ENCODE data around the gene BATF2. TPM values are rescaled to one million over a fixed set of nuclear protein-coding genes. Genes with fewer than 3 reads are reported as not detected.
"Not testable (repeated sequence)": the region's sequence is repeated elsewhere in the genome, so short reads cannot be mapped to it uniquely, and the experiment has no call there.

Gene BATF2
- total and polyA plus RNA-seq, 12 donors, result 0.66 to 31.8 (median 1.7) TPM

DNA sequence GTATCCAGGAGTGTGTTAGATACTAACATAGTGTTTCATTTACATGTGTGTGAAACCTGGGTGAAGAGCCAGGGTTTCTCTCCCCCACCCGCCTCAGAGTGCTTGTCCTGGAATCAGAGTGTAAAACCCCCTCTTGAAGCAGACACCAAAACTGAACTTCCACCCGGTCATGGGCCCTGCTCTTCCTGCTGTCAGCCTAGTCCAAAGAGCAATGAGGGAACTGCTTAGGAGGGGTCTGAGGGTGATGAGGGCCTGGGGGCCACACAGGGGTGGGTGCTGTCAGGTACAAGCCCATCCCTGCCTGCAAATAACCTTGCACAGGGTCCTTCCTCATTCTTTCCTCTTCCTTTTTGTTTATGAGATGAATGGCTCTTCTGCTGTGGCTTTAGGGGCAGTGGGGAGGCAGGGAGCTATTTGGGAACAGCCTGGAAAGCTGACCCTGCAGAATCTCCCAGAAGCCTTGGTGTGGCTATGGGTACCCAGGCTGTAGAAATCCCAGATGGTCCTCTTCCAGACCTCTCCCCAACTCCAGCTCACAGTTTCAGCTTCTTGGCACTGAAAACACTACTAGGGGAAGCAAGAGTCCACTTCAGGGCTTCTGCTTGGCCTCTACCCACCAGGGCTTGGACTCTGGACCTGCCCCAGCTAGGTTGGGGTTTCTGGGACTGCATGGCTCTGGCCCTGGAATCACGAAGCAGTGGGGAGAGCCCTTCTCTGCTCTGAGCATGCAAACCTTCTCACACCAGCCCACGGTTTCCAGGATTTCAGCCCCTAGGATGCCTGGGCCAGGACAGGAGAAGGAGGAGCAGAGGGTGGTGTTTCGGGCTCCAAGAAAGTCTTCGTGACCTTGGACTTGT lies 8.5 kb downstream of the BATF2 start:
- Histone ChIP-seq H3K4me1 (peaks cover 0 to 49% (median 21%) of the 10 kb centered on the region in 9 donors), H3K9me3 (no peaks in the 10 kb centered on the region), H3K27ac (peak overlapping the region in 3 of 10 donors; percentile 15 to 82 (median 21)), H3K36me3 (peaks cover 0 to 31% (median 0%) of the 10 kb centered on the region in 9 donors), H3K27me3 (peaks cover 0 to under 1% (median 0%) of the 10 kb centered on the region in 7 donors), H3K4me3 (no peak overlapping the region)
- DNase-seq (no peak), ATAC-seq (no peak)
- TF ChIP-seq, protein P1, sequence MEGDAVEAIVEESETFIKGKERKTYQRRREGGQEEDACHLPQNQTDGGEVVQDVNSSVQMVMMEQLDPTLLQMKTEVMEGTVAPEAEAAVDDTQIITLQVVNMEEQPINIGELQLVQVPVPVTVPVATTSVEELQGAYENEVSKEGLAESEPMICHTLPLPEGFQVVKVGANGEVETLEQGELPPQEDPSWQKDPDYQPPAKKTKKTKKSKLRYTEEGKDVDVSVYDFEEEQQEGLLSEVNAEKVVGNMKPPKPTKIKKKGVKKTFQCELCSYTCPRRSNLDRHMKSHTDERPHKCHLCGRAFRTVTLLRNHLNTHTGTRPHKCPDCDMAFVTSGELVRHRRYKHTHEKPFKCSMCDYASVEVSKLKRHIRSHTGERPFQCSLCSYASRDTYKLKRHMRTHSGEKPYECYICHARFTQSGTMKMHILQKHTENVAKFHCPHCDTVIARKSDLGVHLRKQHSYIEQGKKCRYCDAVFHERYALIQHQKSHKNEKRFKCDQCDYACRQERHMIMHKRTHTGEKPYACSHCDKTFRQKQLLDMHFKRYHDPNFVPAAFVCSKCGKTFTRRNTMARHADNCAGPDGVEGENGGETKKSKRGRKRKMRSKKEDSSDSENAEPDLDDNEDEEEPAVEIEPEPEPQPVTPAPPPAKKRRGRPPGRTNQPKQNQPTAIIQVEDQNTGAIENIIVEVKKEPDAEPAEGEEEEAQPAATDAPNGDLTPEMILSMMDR (IDR thresholded peaks at IDR 0.05), result no peak
- 84 to 85% methylated on average over 6 of the region's 6 CpGs for WGBS, 2 donors
- intact Hi-C loops (cut with DNase I), result no loop called here

DNA sequence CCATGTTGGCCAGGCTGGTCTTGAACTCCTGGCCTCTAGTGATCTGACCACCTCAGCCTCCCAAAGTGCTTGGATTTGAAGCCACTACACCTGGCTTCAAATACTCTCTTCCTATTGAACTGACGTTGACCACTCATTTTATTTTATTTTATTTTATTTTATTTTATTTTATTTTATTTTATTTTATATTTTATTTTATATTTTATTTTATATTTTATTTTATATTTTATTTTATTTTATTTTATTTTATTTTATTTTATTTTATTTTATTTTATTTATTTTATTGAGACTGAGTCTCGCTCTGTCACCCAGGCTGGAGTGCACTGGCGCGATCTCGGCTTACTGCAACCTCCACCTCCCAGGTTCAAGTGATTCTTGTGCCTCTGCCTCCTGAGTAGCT lies 13.4 kb downstream of the BATF2 start:
- 88% methylated on average over 5 of the region's 5 CpGs for WGBS, 2 donors

DNA sequence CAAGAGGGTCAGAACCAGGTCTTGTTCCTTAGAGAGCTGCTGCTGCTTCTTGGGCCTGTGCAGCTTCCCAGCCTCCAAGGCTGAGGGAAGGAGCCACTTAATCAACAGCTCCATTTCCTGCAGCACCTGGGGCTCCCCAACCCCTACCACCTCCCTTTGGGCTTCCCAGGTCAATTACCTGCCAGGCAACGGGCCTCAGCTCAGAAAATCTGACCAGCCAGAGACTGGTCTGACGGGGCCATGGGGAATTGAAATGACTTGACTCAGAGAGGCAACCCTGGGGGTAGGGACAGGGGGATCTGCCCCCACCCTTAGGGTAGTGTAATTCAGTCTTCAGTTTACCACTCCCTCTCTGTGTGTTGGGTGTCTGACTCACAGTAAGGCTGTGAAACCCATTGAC lies 20.1 kb downstream of the BATF2 start:
- DNase-seq (no peak), ATAC-seq (no peak)
- WGBS, 2 donors, result 67 to 80% methylated on average over 2 of the region's 2 CpGs
- Histone ChIP-seq H3K27me3 (peaks cover 0 to 32% (median 4%) of the 10 kb centered on the region in 7 donors), H3K4me3 (no peak overlapping the region), H3K27ac (no peak overlapping the region), H3K9me3 (no peaks in the 10 kb centered on the region), H3K4me1 (peaks cover 1 to 11% (median 7%) of the 10 kb centered on the region in 9 donors), H3K36me3 (no peaks in the 10 kb centered on the region)
- TF ChIP-seq, protein P1 (IDR thresholded peaks at IDR 0.05), result no peak
- intact Hi-C loops (cut with DNase I), result loop anchor here in 1 of 10 donors (5.0 kb wide), 1 partner anchor 49 kb away; no protein-coding TSS in a partner anchor

More for the DNA sequence above, 13.4 kb downstream of the BATF2 start:
- H3K9me3 ChIP-seq; intact Hi-C loops (cut with DNase I); H3K27ac ChIP-seq; H3K4me3 ChIP-seq; H3K36me3 ChIP-seq; DNase-seq; ATAC-seq; H3K4me1 ChIP-seq: not testable (repeated sequence)
- peaks cover 0 to 11% (median 3%) of the 10 kb centered on the region in 7 donors for H3K27me3 ChIP-seq

DNA sequence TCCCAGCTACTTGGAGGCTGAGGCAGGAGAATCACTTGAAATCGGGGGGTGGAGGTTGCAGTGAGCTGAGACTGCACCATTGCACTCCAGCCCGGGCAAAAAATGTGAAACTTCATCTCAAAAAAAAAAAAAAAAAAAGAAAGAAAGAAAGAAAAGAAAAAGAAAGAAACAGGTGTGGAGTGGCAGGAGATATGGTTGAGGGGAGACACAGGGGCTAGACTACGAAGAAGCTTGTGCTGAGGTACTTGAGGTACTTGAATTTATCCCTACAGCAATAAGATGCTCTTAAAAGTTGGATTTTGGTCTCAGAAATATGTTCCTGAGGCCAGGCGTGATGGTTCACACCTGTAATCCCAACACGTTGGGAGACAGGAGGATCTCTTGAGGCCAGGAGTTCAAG lies 22.6 kb downstream of the BATF2 start:
- H3K4me3 ChIP-seq, result no peak overlapping the region
- peaks cover 0 to 35% (median 4%) of the 10 kb centered on the region in 7 donors for H3K27me3 ChIP-seq
- peaks cover 3 to 15% (median 10%) of the 10 kb centered on the region in 9 donors for H3K4me1 ChIP-seq
- no peak overlapping the region for H3K27ac ChIP-seq
- DNase-seq, result no peak
- no peak for ATAC-seq
- WGBS, 2 donors, result 77 to 84% methylated on average over 5 of the region's 5 CpGs
- TF ChIP-seq, protein P1 (IDR thresholded peaks at IDR 0.05), result no peak
- H3K36me3 ChIP-seq, result no peaks in the 10 kb centered on the region
- intact Hi-C loops (cut with DNase I), result no loop called here
- H3K9me3 ChIP-seq, result no peaks in the 10 kb centered on the region
